A549 (cell line): ENCODE results near the gene ACP5. TPM values are rescaled to one million over a fixed set of nuclear protein-coding genes. Genes with fewer than 3 reads are reported as not detected.

Source experiments
- ATAC-seq, 2 experiments: fragments of 200-7000 bp in 1 of 2; fragments of >200 bp in 1 of 2; cut with Nextera tagmentation in 1 of 2; cut with Tn5 transposase in 1 of 2; 3 replicates each; pipeline versions ENCODE4 v1.8.0 to v1.9.1; 2018 to 2020; ENCODE audit warnings: mild to moderate bottlenecking in 1 of 2, moderate library complexity in 1 of 2
- CTCF ChIA-PET: fragments of 300-600 bp; sonication (Branson Sonifier 250); formaldehyde crosslinking; extraction: SDS; loops from one replicate; lab custom pipeline; 2021; ENCODE audit warnings: antibody characterized with exemption, inconsistent platforms; lab: Yijun Ruan, JAX
- POLR2A ChIA-PET: fragments of 350-600 bp; formaldehyde crosslinking; extraction: SDS; loops from one replicate; lab custom pipeline; 2021; ENCODE audit warnings: antibody characterized with exemption, inconsistent platforms; lab: Yijun Ruan, JAX
- DNase-seq, 2 experiments: peaks; one replicate each; pipeline versions ENCODE4 v3.0.0 to v3.0.0-alpha.2; 2011 to 2016; ENCODE audit warnings: low read depth in 1 of 2, low spot score in 1 of 2
- FAIRE-seq: peaks from 2 replicates; lab custom pipeline; 2011; peaks lifted over from hg19 to GRCh38; lab: Jason Lieb, UNC
- H3K27ac ChIP-seq, 2 experiments: fragments of >200 bp; sonication (Bioruptor Twin); formaldehyde crosslinking; 3 replicates each; pipeline ENCODE4 v1.5.1; 2016 to 2017
- H3K4me1 ChIP-seq: fragments of >200 bp; sonication (Bioruptor Twin); formaldehyde crosslinking; 3 replicates; pipeline ENCODE4 v1.6.1; 2016
- H3K4me2 ChIP-seq: fragments of >200 bp; sonication (Bioruptor Twin); formaldehyde crosslinking; 3 replicates; pipeline ENCODE4 v1.6.1; 2016
- H3K4me3 ChIP-seq: fragments of >200 bp; sonication (Bioruptor Twin); formaldehyde crosslinking; 3 replicates; pipeline ENCODE4 v1.5.1; 2016
- H3K9me3 ChIP-seq: fragments of >200 bp; sonication (Bioruptor Twin); formaldehyde crosslinking; 3 replicates; pipeline ENCODE4 v1.6.1; 2016
- CBX2 ChIP-seq: fragments of 200-600 bp; sonication (generic); IDR thresholded peaks from 2 replicates; pipeline ENCODE4 v1.6.1; 2016; ENCODE audit warnings: low read depth, mild to moderate bottlenecking, borderline replicate concordance
- CEBPB ChIP-seq, 2 experiments: fragments of >200 bp in 1 of 2; sonication (Bioruptor Twin) in 1 of 2; formaldehyde crosslinking in 1 of 2; IDR thresholded peaks; 2 replicates each; pipeline ENCODE4 v1.6.1; 2012 to 2016
- EP300 ChIP-seq, 2 experiments: fragments of >200 bp; sonication (Bioruptor Twin); formaldehyde crosslinking; IDR thresholded peaks; 2 replicates in 1 of 2; 3 replicates in 1 of 2; pipeline ENCODE4 v1.6.1; 2016 to 2017
- FOSB ChIP-seq: fragments of 250-450 bp; sonication (Bioruptor Pico); IDR thresholded peaks from 2 replicates; pipeline ENCODE4 v1.5.0; 2020; ENCODE audit warnings: mild to moderate bottlenecking, moderate library complexity
- GATA3 ChIP-seq: IDR thresholded peaks from 2 replicates; pipeline ENCODE4 v1.6.1; 2012; ENCODE audit warnings: borderline replicate concordance
- JUN ChIP-seq, 2 experiments: fragments of >200 bp; sonication (Bioruptor Twin); formaldehyde crosslinking; IDR thresholded peaks; 2 replicates in 1 of 2; 3 replicates in 1 of 2; pipeline ENCODE4 v1.6.1; 2016 to 2017
- KDM1A ChIP-seq: fragments of 200-600 bp; sonication (generic); IDR thresholded peaks from 2 replicates; pipeline ENCODE4 v1.6.1; 2016; ENCODE audit warnings: low read depth, mild to moderate bottlenecking
- MYC ChIP-seq: IDR thresholded peaks from 2 replicates; pipeline ENCODE4 v1.6.1; 2012; ENCODE audit warnings: mild to moderate bottlenecking, inconsistent platforms, low read length, improper control_type of control experiment, borderline replicate concordance
- NFE2L2 ChIP-seq: fragments of 150-350 bp; conservative IDR thresholded peaks from 2 replicates; pipeline ENCODE4 v1.6.1; 2014; ENCODE audit warnings: low read length
- PHF8 ChIP-seq: fragments of 200-600 bp; sonication (generic); IDR thresholded peaks from 2 replicates; pipeline ENCODE4 v1.6.1; 2016; ENCODE audit warnings: low read depth, mild to moderate bottlenecking, antibody characterized with exemption, moderate library complexity, borderline replicate concordance
- POLR2A ChIP-seq: IDR thresholded peaks from 2 replicates; pipeline ENCODE4 v1.6.1; 2012; ENCODE audit warnings: mild to moderate bottlenecking, low read length
- POLR2AphosphoS2 ChIP-seq: conservative IDR thresholded peaks from 2 replicates; pipeline ENCODE4 v1.6.1; 2012; ENCODE audit warnings: low read length, improper control_type of control experiment, inconsistent platforms
- RAD21 ChIP-seq, 2 experiments: fragments of >200 bp in 1 of 2; sonication (Bioruptor Twin) in 1 of 2; formaldehyde crosslinking in 1 of 2; IDR thresholded peaks in 1 of 2; conservative IDR thresholded peaks in 1 of 2; 2 replicates in 1 of 2; 3 replicates in 1 of 2; pipeline ENCODE4 v1.6.1; 2012 to 2018; ENCODE audit warnings: inconsistent platforms in 1 of 2
- RARB ChIP-seq: fragments of 250-450 bp; sonication (Bioruptor Pico); IDR thresholded peaks from 2 replicates; pipeline ENCODE4 v1.8.0; 2021; ENCODE audit warnings: mild to moderate bottlenecking, moderate library complexity
- RCOR1 ChIP-seq: fragments of 150-350 bp; IDR thresholded peaks from 2 replicates; pipeline ENCODE4 v1.6.1; 2014; ENCODE audit warnings: antibody characterized with exemption, low read length, low read depth
- SMC3 ChIP-seq: fragments of >200 bp; sonication (Bioruptor Twin); formaldehyde crosslinking; IDR thresholded peaks from 3 replicates; pipeline ENCODE4 v1.6.1; 2018; ENCODE audit warnings: inconsistent platforms
- ZFP36 ChIP-seq: fragments of 450-650 bp; IDR thresholded peaks from 2 replicates; pipeline ENCODE4 v1.6.1; 2014; ENCODE audit warnings: borderline replicate concordance; ENCODE audit not compliant: partially characterized antibody
- ZNF302 ChIP-seq: fragments of 250-450 bp; sonication (Bioruptor Pico); IDR thresholded peaks from 2 replicates; pipeline ENCODE4 v1.9.0; 2021; ENCODE audit warnings: inconsistent platforms, mild to moderate bottlenecking, moderate library complexity
- WGBS: methylation state at CpG from one replicate; pipeline ENCODE4 v1.1.6; 2017; ENCODE audit errors: missing lambda C conversion rate; 5-methylcytosine and 5-hydroxymethylcytosine counted together
- polyA plus RNA-seq, 4 experiments: library from polyadenylated mRNA; depleted of rRNA in 3 of 4; stranded (reverse); fragments of >200 nt; fragmentation: RNase III in 1 of 4; extraction: RNeasy Plus Mini Kit Qiagen cat#74134 plus additional on column Dnase treatment in 1 of 4; gene quantifications; 2 replicates in 3 of 4; 3 replicates in 1 of 4; pipeline ENCODE4 v1.2.3, GENCODE V29; 2011 to 2017
- TF ChIP-seq, protein P1 (sequence below): fragments of >200 bp; sonication (Bioruptor Twin); formaldehyde crosslinking; IDR thresholded peaks from 3 replicates; pipeline ENCODE4 v1.6.1; 2016
- TF ChIP-seq, protein P2 (sequence below): fragments of 200-600 bp; sonication (generic); IDR thresholded peaks from 2 replicates; pipeline ENCODE4 v1.6.1; 2016; ENCODE audit warnings: antibody characterized with exemption, mild to moderate bottlenecking, moderate library complexity
- TF ChIP-seq, protein P3 (sequence below): fragments of 250-450 bp; sonication (Bioruptor Pico); IDR thresholded peaks from 2 replicates; pipeline ENCODE4 v1.5.0; 2020; ENCODE audit warnings: low read depth, mild to moderate bottlenecking, moderate library complexity

The ACP5 gene
- polyA plus RNA-seq, 2 of the 4 experiments (the other 2 are of a cell fraction): 0.05 TPM; not detected in 1

DNA sequence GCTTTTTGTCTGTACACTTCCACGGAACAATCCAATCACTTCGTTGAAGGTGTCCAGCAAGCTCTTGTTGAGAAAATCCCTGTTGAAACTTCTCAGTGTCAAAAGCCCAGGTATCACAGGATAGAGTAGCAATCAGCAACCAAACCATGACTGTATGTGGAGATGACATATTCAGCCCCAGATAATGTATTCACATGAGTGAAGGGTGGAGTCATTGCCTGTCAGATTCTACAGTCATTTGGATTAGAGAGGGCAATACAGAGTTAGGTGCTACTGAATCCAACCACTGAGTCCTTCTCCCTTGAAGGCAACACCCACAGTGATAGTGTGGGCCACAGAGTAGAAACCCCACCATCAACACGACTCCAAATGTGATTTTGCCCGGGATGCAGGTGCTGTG is 43.1 kb upstream of the ACP5 start:
- H3K4me2 ChIP-seq: no peak overlapping the region
- ATAC-seq: no peak
- 92% methylated on average over 3 of the region's 4 CpGs for WGBS
- peaks cover 55% of the 10 kb centered on the region for H3K9me3 ChIP-seq
- H3K4me3 ChIP-seq: no peak overlapping the region
- no peaks in the 10 kb centered on the region for H3K4me1 ChIP-seq
- CTCF ChIA-PET: no interaction called here
- TF ChIP-seq RCOR1 (no peak), JUN (IDR thresholded peaks at IDR 0.05) (no peak), ZNF302 (no peak), ZFP36 (no peak), RARB (CRISPR knock-in tag) (no peak), POLR2A (no peak), FOSB (no peak)
- TF ChIP-seq, protein P1, sequence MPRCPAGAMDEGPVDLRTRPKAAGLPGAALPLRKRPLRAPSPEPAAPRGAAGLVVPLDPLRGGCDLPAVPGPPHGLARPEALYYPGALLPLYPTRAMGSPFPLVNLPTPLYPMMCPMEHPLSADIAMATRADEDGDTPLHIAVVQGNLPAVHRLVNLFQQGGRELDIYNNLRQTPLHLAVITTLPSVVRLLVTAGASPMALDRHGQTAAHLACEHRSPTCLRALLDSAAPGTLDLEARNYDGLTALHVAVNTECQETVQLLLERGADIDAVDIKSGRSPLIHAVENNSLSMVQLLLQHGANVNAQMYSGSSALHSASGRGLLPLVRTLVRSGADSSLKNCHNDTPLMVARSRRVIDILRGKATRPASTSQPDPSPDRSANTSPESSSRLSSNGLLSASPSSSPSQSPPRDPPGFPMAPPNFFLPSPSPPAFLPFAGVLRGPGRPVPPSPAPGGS: no peak
- TF ChIP-seq, all 56 proteins: peak for 0
- H3K27ac ChIP-seq: no peak overlapping the region
- DNase-seq (no peak), FAIRE-seq (no peak)
- POLR2A ChIA-PET: no interaction called here

DNA sequence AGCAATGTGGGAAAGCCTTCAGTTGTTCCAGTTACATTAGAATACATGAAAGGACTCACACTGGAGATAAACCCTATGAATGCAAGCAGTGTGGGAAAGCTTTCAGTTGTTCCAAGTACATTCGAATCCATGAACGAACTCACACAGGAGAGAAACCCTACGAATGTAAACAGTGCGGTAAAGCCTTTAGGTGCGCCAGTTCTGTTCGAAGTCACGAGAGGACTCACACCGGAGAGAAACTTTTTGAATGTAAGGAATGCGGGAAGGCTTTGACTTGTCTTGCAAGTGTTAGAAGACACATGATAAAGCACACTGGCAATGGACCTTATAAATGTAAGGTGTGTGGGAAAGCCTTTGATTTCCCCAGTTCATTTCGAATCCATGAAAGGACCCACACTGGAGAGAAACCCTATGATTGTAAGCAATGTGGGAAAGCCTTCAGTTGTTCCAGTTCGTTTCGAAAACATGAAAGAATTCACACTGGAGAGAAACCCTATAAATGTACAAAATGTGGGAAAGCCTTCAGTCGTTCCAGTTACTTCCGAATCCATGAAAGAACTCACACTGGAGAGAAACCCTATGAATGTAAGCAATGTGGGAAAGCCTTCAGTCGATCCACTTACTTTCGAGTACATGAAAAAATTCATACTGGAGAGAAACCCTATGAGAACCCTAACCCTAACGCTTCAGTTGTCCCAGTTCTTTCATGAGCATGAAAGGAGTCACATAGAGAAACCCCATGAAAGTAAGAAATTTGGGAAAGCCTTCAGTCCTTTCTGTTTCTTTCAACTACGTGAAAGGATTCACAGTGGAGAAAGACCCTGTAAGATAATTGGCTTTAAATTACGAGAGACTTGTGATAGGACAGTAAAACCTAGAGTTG is 40.0 kb upstream of the ACP5 start:
- ATAC-seq (no peak), FAIRE-seq (no peak), DNase-seq (no peak)
- ChIA-PET CTCF (no interaction called here), POLR2A (no interaction called here)
- no peak overlapping the region for H3K27ac ChIP-seq
- H3K4me3 ChIP-seq: no peak overlapping the region
- 94% methylated on average over 19 of the region's 19 CpGs for WGBS
- H3K4me1 ChIP-seq: no peaks in the 10 kb centered on the region
- no peak overlapping the region for H3K4me2 ChIP-seq
- TF ChIP-seq KDM1A (peak; percentile 65; the same call in 1 of the 2 replicates), EP300 (IDR thresholded peaks at IDR 0.05) (no peak)
- H3K9me3 ChIP-seq: peaks cover 78% of the 10 kb centered on the region

DNA sequence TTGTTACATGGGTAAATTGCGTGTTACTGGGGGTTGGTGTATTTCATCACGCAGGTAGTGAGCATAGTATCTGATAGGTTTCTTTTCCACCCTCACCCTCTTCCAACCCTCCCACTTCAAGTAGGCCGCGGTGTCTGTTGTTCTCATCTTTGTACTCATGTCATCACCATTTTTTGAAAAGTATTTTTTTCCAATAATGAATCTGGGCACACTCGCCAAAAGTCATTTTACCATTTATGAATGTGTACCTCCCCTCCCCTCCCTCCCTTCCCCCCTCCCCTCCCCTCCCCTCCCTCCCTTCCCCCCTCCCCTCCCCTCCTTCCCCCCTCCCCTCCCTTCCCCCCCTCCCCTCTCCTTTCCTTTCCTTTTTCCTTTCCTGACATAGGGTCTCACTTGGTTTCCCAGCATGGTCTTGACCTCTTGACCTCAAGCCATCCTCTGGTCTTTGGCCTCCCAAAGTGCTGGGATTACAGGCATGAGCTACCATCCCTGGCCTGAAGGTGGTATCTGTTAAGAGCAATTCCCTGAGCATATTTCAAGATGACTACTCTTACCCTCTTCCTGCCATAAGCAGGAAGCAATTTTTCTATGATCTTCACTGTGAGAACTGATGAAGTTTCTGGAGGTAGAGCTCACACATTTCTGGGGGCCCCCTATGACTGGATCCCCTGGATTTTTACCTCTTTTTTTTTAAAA is 35.5 kb upstream of the ACP5 start:
- H3K9me3 ChIP-seq: peaks cover 65% of the 10 kb centered on the region
- FAIRE-seq: no peak
- no peak overlapping the region for H3K27ac ChIP-seq
- DNase-seq: no peak
- TF ChIP-seq PHF8 (no peak), RAD21 (conservative IDR thresholded peaks at IDR 0.05 in 1 of 2, IDR thresholded peaks at IDR 0.05 in 1 of 2) (no peak), GATA3 (no peak), SMC3 (no peak), NFE2L2 (no peak), CEBPB (IDR thresholded peaks at IDR 0.05) (no peak), MYC (no peak), CBX2 (no peak), ZNF302 (no peak), POLR2AphosphoS2 (no peak)
- TF ChIP-seq, protein P2, sequence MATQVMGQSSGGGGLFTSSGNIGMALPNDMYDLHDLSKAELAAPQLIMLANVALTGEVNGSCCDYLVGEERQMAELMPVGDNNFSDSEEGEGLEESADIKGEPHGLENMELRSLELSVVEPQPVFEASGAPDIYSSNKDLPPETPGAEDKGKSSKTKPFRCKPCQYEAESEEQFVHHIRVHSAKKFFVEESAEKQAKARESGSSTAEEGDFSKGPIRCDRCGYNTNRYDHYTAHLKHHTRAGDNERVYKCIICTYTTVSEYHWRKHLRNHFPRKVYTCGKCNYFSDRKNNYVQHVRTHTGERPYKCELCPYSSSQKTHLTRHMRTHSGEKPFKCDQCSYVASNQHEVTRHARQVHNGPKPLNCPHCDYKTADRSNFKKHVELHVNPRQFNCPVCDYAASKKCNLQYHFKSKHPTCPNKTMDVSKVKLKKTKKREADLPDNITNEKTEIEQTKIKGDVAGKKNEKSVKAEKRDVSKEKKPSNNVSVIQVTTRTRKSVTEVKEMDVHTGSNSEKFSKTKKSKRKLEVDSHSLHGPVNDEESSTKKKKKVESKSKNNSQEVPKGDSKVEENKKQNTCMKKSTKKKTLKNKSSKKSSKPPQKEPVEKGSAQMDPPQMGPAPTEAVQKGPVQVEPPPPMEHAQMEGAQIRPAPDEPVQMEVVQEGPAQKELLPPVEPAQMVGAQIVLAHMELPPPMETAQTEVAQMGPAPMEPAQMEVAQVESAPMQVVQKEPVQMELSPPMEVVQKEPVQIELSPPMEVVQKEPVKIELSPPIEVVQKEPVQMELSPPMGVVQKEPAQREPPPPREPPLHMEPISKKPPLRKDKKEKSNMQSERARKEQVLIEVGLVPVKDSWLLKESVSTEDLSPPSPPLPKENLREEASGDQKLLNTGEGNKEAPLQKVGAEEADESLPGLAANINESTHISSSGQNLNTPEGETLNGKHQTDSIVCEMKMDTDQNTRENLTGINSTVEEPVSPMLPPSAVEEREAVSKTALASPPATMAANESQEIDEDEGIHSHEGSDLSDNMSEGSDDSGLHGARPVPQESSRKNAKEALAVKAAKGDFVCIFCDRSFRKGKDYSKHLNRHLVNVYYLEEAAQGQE: no peak
- TF ChIP-seq, protein P3, sequence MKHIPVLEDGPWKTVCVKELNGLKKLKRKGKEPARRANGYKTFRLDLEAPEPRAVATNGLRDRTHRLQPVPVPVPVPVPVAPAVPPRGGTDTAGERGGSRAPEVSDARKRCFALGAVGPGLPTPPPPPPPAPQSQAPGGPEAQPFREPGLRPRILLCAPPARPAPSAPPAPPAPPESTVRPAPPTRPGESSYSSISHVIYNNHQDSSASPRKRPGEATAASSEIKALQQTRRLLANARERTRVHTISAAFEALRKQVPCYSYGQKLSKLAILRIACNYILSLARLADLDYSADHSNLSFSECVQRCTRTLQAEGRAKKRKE: no peak
- TF ChIP-seq, protein P1: no peak
- 83% methylated on average over 5 of the region's 5 CpGs for WGBS
- no peak overlapping the region for H3K4me2 ChIP-seq
- no peaks in the 10 kb centered on the region for H3K4me1 ChIP-seq
- ChIA-PET CTCF (no interaction called here), POLR2A (no interaction called here)
- no peak overlapping the region for H3K4me3 ChIP-seq
- no peak for ATAC-seq
